NCI-H128 (cell line): ENCODE measurements around the gene MSTO1.
A peak's percentile ranks its signal among the peaks of the same experiment; 100 is the strongest.
"Not testable (repeated sequence)": the region's sequence is repeated elsewhere in the genome, so short reads cannot be mapped to it uniquely, and the experiment has no call there.

Experiments
- DNase-seq: peaks from one replicate; lab custom pipeline; 2025; ENCODE audit not compliant: unreplicated experiment; lab: John Stamatoyannopoulos, UW

Gene MSTO1

GRCh38 chr1:155609515-155610256, at the start of gene MSTO1:
Gene MSTO1, plus strand, starts transcription at chr1:155610218. Its CDS starts 31 bp downstream, at chr1:155610249.
- peak; percentile 97 for DNase-seq

- DNase-seq = not testable (repeated sequence)
These were observed 48.0 kb upstream of the MSTO1 start for GRCh38 chr1:155561779-155562580.

GRCh38 chr1:155562581-155563376, 47.2 kb upstream of the MSTO1 start, which contains the start of gene ASH1L:
Gene ASH1L, minus strand, starts transcription at chr1:155562803. Its CDS starts 41,284 bp downstream, at chr1:155521519.
- peak; percentile 96 for DNase-seq

GRCh38 chr1:155563377-155564022, 46.5 kb upstream of the MSTO1 start:
- not testable (repeated sequence) for DNase-seq

DNA sequence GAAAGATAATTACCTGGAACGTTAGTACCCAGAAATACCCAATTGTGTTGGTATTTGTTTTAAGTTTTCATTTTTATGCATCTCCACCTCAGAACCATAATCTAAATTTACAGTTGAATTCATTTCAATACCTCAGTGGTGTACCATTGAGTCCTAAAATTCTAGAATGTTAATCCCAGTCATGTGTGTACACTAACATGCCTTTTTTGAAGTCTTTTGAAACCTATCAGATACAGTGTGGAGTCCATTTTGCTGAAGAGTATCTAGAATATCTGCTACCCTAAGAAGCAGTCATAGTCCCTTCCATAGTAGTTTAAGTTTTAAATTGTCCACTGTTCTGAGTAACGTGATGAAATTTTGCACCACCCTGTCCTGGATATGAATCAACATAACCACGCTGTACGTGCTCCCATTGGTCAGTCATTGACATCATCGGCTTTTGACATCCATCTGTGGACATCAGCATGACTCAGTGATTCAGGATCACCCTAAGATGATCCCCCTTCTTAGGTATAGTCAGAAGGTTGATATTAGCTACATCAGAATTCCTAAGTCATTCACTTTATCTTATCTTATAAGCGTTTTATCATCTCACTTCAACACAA, 39.9 kb upstream of the MSTO1 start:
- DNase-seq = no peak

DNA sequence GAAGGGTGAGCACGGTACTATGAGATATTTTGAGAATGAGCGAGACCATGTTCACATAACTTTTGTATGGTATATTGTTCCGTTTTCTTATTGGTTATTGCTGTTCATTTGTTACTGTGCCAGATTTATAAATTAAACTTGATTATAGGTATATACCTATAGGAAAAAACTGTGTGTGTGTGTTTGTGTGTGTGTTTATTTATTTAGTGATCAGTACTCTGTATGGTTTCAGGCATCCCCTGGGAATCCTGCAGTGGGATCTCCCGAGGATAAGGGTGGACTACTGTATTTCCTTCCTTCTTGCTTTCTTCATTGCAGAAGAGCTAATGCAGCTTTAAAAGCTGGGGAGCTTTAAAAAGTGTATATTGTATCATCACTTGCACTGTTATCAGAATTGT, 39.4 kb upstream of the MSTO1 start:
- DNase-seq = no peak

- no peak for DNase-seq
These were observed 35.9 kb upstream of the MSTO1 start for GRCh38 chr1:155574077-155574476.

- DNase-seq = not testable (repeated sequence)
These were observed 34.4 kb upstream of the MSTO1 start for GRCh38 chr1:155575608-155576007.

DNA sequence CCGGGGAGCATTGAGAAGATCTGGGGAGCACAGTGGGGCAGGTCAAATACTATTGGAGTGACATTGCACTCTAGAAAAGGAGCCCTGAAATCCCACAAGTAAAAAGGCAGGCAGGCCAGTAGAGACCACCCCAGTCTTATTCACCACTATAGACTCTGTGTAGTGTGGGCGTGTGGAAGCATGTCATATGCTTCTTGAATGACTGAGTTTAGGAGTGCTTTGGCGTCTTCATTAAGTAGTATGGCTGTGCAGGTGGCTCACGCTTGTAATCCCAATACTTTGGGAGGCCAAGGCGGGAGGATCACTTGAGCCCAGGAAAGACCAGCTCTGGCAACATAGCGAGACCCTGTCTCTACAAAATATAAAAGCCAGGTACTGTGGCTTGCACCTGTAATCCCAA, 26.2 kb upstream of the MSTO1 start:
- DNase-seq = not testable (repeated sequence)

DNA sequence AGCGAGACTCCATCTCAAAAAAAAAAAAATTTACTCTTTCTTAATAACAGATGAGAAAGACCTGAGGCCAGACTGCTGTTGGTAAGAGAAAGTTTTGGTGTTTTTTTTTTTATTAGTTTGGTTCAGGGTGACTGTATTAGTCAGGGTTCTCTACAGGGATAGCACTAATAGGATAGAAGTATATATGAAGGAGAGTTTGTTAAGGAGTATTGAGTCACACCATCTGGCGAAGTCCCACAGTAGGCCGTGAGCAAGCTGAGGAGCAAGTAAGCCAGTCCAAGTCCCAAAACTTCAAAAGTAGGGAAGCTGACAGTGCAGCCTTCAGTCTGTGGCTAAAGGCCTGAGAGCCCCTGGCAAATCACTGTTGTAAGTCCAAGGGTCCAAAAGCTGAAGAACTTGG, 20.7 kb upstream of the MSTO1 start:
- DNase-seq = not testable (repeated sequence)

DNA sequence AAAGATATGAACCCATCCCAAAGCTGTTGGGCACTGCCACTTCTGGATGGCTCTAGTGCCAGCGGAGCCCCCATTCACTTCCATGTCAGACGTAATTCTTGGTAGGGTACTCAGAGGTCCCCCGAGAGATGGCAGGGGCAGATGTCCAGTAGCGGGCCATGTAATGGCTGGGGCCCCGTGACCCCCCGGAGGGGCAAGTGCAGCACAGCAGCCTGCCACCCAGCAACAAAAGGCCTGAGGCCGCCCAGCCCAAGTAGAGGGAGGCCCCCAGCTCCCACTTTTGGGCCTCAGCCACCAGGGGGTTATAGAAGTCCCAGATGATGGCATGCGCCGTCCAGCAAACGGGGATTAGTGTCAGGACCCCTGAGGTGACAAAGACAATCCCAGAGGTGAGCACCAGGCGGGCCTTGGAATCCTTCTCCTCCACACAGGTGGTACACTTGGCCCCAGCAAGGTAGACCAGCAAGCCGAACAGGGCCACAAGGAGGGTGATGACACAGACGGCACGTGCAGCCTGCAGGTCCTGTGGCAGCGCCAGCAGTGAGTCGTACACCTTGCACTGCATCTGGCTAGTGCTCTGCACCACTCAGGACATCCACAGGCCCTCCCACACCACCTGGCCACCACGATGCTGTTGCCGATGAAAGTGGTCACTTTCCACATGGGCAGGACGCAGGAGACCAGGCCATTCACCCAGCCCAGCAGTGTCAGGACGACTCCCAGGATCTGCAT, 19.3 kb upstream of the MSTO1 start:
- not testable (repeated sequence) for DNase-seq

DNA sequence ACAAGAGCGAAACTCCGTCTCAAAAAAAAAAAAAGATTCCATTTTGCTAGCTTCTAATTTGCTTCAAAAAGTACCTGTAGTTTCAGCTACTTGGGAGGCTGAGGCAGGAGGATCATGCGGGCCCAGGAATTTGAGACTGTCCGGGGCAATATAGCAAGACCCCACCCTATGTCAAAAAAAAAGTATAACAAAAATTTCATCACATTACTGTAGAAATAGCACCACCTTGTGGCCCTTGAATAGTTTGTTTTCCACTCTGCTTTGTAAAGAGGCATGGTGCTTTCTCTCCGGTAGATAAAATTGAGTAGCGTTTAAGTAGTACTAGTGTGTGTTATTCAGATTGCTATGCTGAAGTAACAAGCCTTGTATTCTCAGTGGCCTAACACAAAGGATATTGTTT, 18.2 kb upstream of the MSTO1 start:
- peak; percentile 39 for DNase-seq

GRCh38 chr1:155595877-155596474, 14.0 kb upstream of the MSTO1 start:
- DNase-seq = not testable (repeated sequence)

DNA sequence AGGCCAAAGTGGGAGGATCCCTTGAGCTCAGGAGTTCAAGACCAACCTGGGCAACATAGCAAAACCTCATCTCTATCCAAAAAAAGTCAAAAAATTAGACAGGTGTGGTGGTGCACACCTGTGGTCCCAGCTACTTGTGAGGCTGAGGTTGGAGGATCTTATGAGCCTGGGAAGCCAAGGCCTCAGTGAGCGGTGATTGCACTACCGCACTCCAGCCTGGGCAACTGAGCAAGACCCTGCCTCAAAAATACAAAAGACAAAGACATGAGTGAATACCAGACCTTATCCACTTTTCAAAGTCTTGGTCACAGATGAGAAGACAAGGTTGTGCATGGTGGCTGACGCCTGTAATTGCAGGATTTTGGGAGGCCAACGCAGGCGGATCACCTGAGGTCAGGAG, 13.2 kb upstream of the MSTO1 start:
- no peak for DNase-seq

DNA sequence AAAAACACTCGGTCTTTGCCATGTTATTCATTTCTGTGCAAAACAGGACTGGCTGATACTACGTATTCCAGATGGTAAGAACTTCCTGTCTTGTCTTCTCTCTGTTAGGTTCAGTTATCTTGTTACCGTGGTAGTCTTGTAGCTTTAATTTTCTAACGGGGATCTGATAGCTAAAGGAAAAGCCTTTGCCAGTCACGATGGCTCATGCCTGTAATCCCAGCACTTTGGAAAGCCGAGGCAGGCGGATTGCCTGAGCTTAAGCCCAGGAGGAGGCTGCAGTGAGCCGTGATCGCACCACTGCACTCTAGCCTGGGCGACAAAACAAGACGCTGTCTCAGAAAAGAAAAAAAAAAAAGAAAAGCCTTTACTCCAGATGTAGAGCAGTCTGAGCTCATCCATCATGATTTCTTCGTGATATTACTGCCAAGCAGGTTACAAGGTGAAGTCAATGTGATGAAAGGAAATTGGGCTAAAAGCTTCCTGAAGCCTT, 11.1 kb upstream of the MSTO1 start:
- no peak for DNase-seq

GRCh38 chr1:155599828-155600572, 10.0 kb upstream of the MSTO1 start:
- DNase-seq = not testable (repeated sequence)

- DNase-seq = no peak
These were observed 2.3 kb upstream of the MSTO1 start for GRCh38 chr1:155607708-155608107.

DNA sequence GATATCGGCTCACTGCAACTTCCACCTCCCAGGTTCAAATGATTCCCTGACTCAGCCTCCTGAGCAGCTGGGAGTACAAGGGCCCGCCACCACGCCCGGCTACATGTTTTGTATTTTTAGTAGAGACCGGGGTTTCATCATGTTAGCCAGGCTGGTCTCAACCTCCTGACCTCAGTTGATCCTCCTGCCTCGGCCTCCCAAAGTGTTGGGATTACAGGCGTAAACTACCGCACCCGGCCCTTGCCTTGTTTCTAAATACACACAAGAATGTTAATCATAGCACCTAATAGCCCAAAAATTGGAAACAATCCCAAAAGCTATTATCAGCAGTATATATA, 1.2 kb upstream of the MSTO1 start:
- DNase-seq = no peak

DNA sequence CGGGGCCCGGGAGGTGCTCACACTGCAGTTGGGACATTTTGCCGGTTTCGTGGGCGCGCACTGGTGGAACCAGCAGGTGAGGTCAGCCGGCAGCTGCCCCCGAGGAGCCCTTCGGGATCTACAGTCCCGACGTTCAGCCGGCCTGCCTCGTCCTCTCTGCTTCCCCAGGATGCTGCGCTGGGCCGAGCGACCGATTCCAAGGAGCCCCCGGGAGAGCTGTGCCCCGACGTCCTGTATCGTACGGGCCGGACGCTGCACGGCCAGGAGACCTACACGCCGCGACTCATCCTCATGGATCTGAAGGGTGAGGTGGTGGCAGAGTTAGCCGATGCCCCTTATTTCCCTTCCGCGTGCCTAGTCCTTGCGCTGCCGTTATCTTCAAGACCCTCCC, 234 bp downstream of the MSTO1 start:
- not testable (repeated sequence) for DNase-seq
